HG03064 (cell line): ENCODE measurements around the gene STK32C.

ENCODE experiments used
- ATAC-seq: cut with Tn5 transposase; IDR thresholded peaks from one replicate; pipeline ENCODE4 v1.9.1; 2021; ENCODE audit warnings: low read depth; ENCODE audit not compliant: unreplicated experiment

Gene STK32C

GRCh38 chr10:132189016-132189415 lies 118.7 kb downstream of the STK32C start:
- no peak for ATAC-seq

- no peak for ATAC-seq
Measured at GRCh38 chr10:132188331-132188730, 119.4 kb downstream of the STK32C start.

GRCh38 chr10:132187430-132188138 lies 120.2 kb downstream of the STK32C start:
- no peak for ATAC-seq

- no peak for ATAC-seq
Measured at GRCh38 chr10:132186488-132187429, 121.0 kb downstream of the STK32C start, which contains the start of gene DPYSL4. Gene DPYSL4 (plus strand): TSS chr10:132186948. CDS start chr10:132187064, 116 bp downstream.

GRCh38 chr10:132185601-132186487 lies 121.9 kb downstream of the STK32C start:
- ATAC-seq: no peak

GRCh38 chr10:132184816-132185593 lies 122.7 kb downstream of the STK32C start:
- ATAC-seq: no peak

GRCh38 chr10:132183046-132183445 lies 124.7 kb downstream of the STK32C start:
- no peak for ATAC-seq

GRCh38 chr10:132182591-132182990 lies 125.2 kb downstream of the STK32C start:
- ATAC-seq: no peak

- ATAC-seq: no peak
Measured at GRCh38 chr10:132181691-132182425, 125.9 kb downstream of the STK32C start.

GRCh38 chr10:132180736-132181135 lies 127.0 kb downstream of the STK32C start:
- ATAC-seq: no peak

GRCh38 chr10:132179551-132180392 lies 128.0 kb downstream of the STK32C start:
- no peak for ATAC-seq

GRCh38 chr10:132178672-132179545 lies 128.8 kb downstream of the STK32C start:
- ATAC-seq: no peak

- no peak for ATAC-seq
Measured at GRCh38 chr10:132178046-132178445, 129.7 kb downstream of the STK32C start.

- ATAC-seq: no peak
Measured at GRCh38 chr10:132176623-132177500, 130.9 kb downstream of the STK32C start.

GRCh38 chr10:132175907-132176581 lies 131.7 kb downstream of the STK32C start:
- no peak for ATAC-seq

GRCh38 chr10:132175408-132175807 lies 132.3 kb downstream of the STK32C start:
- no peak for ATAC-seq
